Measurements from ENCODE around the gene PTCHD1. TPM values are rescaled to one million over a fixed set of nuclear protein-coding genes. Genes with fewer than 3 reads are reported as not detected.

The PTCHD1 gene
- total and polyA plus RNA-seq, 2 of the 13 experiments (the other 11 are each of a cell fraction or from before 2014, with no cell fraction given): not detected

- no peak overlapping the region for H3K9ac ChIP-seq (ENCODE audit: insufficient read depth, low read depth, low read length)
- FAIRE-seq: no peak
These were observed 116.6 kb downstream of the PTCHD1 start for GRCh38 chrX:23451266-23451665.

More at GRCh38 chrX:23451266-23451665, 116.6 kb downstream of the PTCHD1 start:
- Histone ChIP-seq H3K9me3 (ENCODE audit: low read length) (no peaks in the 10 kb centered on the region), H3K27me3 (ENCODE audit: control insufficient read depth in 1 of 2, insufficient read depth in 2 of 2, low read length in 2 of 2) (no peaks in the 10 kb centered on the region), H3K36me3 (replicated peaks in 1 of 2; ENCODE audit: control insufficient read depth in 1 of 2, insufficient read depth in 2 of 2, low read length in 2 of 2) (no peaks in the 10 kb centered on the region), H3K4me3 (replicated peaks in 1 of 3; ENCODE audit: insufficient read depth in 1 of 3, low read depth in 2 of 3, low read length in 3 of 3) (no peak overlapping the region), H3K27ac (ENCODE audit: extremely low read length, insufficient read depth, low read length) (no peak overlapping the region), H3K79me2 (ENCODE audit: insufficient read depth, low read length) (no peaks in the 10 kb centered on the region), H3K4me1 (ENCODE audit: insufficient read depth, low read length) (no peaks in the 10 kb centered on the region), H4K20me1 (ENCODE audit: insufficient read depth, low read length) (no peaks in the 10 kb centered on the region), H3K4me2 (ENCODE audit: low read depth, low read length) (no peak overlapping the region), H2AFZ (ENCODE audit: low read length) (no peak overlapping the region)
- DNase-seq (ENCODE audit: low spot score) (no peak), ATAC-seq (no peak)
- 0% methylated on average over 3 of the region's 3 CpGs for WGBS (ENCODE audit: low lambda C conversion rate)
- CTCF ChIA-PET (ENCODE audit: low intra/inter-chr PET ratio, low total read pairs): no interaction called here
- in situ Hi-C loops (cut with HindIII; ENCODE audit: extremely low pct_ligation_motif_present, low pct_unique_long_range_greater_than_20kb) (no loop called here), intact Hi-C loops (cut with micrococcal nuclease; ENCODE audit: unreplicated experiment) (no loop called here)
- POLR2A ChIA-PET: no interaction called here
- BruUV-seq (replicated peaks): no TSS peak
- TF ChIP-seq NR3C1 (CRISPR knock-in tag; IDR thresholded peaks at IDR 0.05): no peak
- TF ChIP-seq MEIS2 (CRISPR knock-in tag; IDR thresholded peaks at IDR 0.05): no peak
